IPS-11a (cell line): ENCODE measurements around the gene TCERG1L.

Source experiments
- H3K4me3 ChIP-seq: one replicate; pipeline ENCODE4 v1.5.1; 2013; ENCODE audit warnings: low read depth, low read length, control low read depth

The TCERG1L gene

DNA sequence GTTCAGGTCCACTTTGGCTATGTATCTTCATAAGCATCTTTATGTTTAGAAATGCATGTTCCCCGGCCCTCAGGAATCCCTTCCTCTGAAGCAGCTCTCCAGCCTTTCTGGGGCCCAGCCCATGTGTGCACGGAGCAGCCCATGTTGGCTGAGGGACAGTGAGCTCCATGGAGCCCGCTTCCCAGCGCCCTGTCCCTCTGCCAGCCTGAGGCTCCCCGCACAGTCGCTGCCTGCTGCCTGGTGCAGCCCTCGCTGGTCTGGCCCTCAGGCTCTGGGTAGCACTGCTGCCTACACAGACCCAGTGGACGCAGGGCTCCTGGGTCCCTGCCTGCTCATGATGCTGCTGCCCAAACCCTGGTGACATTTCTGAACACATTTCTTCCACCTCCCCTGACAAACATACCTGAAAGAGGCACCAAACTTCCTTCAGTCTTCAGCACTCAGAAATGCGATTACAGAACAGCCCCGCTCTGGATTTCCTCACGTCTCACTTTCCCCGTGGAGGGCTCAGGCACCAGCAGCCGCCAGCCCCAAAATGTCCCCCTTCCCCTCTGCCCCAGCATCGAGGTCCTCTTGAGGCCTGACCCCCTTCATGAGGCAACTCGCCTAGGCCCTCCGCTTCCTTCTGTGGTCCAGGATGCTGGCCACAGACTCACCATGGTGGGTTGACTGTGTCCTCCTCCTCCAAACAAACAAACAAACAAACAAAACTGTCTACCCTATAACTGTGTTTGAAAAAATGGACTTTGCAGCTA is 5.0 kb upstream of the TCERG1L start:
- H3K4me3 ChIP-seq: no peak overlapping the region

DNA sequence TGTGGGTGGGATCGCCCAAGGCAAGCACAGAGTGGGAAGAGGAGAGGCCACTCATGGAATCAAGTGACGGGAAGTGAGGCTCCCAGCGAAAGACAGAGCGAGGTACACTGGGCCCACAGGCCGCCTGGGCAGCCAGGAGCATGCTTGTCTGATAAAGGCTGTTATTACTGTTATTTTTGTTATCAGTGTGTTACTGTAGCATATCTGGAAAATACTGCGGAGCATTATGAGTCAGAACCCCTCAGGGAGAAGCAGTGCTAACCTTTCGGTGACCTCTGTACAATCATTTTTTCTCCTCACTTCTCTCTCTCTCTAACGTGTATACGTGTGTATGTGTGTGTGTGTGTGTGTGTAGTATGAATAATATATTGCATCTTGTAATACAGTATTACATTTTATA is 3.8 kb upstream of the TCERG1L start:
- H3K4me3 ChIP-seq: no peak overlapping the region

DNA sequence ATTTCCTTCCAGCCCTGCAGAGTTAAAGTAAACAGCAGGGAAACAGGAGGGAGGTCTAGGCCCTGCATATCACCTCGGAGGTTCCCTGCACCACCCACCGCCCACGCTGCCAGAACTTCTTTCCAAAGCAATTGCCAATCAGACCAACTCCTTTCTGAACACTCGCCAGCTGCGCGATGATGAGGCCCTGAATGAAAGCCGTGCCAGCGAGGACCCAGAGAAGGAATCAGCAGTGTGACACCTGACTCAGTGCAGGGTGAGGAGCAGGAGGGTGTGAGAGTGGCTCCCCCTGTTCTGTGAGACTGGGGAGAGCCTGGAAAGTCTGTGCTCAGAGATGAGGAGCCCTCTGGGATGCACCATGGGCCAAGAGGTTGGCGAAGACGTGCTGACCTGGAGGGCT is 3.3 kb upstream of the TCERG1L start:
- no peak overlapping the region for H3K4me3 ChIP-seq

DNA sequence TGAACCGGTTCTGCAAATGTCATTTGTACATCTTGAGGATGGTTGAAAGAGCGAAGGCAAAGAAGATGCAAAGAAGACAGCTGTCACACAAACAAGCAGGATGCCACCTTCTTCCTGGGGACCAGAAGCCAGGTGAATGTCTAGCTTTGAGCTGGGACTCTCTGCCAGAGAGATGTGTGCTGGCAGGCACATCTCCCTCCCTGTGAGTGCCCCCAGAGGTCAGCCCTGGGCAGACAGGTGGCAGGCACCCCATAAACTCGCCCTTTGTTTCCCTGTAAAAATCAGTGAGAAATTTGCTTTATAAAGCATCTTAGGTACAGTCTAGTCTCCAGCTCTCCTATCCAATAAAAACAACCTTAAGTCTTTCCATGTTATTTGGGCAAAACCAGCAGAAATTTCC is 2.6 kb upstream of the TCERG1L start:
- H3K4me3 ChIP-seq: no peak overlapping the region

DNA sequence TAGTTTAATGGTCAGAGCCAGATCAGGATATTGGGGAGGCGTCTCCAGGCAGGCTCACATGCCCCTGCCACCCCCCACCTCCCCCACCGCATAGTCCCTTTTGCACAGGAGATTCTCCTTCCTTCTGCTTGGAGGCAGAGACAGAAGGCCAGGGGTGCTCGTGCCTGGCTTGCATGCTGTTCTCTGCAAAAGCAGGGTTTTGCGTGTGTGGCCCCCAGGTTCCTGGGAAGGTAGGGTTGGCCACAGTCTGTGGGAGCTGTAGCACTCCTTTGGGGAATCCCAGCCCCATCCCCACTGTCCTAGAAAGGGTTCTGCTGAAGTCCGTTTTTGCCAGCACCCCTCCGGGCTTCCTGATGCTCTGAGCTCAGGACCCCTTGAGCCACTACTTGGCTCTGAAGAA is 1.9 kb upstream of the TCERG1L start:
- H3K4me3 ChIP-seq: no peak overlapping the region

DNA sequence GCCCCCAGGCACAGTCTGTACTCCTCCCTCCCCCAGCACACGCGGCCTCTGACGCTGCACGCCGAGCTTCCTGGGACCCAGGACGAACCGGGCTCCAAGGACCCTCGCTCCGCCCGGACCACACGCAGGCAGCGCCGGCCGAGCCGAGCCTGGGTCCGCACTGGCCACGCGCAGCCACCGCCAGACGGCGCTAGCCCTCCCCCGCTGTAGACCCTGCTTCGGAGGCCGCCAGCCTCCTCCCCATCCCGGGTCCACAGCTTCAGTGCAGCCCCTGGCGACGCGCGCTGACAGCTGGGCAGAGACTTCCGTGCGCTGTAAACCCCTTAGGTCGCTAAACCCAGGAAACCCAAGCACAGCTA is 936 bp upstream of the TCERG1L start:
- H3K4me3 ChIP-seq: peak overlapping the region; percentile 45

DNA sequence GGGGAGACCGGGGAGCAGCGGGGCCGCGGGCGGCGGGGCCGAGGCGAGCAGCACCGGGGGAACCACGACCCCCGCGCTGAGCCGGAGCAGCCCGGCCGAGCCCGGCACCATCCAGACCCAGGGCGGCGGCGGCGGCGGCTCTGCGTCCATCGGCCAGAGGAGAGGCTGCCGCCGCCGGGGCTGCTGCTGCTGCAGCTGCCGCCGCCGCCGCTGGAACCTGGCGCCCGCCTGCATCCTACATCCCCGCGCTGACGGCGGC is 190 bp downstream of the TCERG1L start:
- peak overlapping the region; percentile 41 for H3K4me3 ChIP-seq

DNA sequence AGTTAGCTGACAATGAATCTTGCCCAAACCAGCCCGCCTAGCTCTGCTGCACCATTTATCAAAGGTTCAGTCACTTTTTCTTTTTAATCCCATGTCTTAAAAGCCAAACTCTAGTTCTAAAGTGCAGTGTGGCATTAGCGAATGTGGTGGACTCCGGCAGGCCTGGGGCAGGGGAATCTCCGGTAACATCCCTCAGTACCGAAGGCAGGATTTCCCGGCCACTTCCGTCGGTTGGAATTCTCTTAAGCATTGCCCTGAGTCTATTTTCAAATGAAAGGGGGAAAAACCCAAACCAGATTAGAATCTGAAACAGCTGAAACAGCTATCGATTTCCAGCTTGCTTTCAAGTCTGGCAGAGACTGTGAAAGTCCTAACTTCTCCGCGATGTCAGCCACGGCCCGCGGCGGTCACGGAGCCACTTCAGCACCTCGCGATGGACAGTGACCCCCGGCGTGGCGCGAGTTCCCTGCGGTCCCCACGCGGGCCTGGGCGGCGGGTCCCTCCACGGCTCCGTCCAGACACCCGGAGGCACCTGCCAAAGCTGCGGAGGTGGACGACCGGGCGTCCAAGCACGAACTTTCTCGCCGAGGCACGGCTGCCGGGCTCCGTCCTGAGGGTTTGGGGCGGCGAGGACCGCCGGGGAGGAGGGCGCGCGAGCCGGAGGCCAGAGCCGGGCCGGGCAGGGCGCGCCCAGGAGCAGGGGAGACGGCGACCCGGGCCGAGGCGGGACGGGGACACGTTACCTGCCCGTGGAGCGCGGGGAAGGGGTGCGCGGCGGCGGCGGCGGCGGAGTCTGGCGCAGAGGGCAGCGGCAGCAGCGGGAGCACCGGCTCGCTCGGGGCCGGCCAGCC is 745 bp downstream of the TCERG1L start:
- H3K4me3 ChIP-seq: peak overlapping the region; percentile 41

DNA sequence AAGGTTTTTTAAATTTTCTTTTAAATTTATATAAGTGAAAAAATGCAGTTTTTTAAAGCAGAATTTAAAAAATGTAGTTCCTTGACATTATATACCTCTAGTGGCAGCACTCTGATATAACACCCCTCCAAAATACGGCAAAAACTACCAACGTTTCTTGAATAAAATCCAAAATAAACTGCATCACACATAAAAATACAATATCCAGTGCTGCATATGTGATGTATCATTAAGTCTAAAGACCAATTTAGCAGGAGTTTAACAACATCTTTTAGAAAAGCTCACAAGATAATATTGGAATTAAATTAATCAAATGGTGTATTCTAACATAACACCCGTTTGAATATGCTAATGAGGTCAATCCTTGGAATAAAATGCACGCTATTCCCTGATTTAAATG is 1.4 kb downstream of the TCERG1L start:
- H3K4me3 ChIP-seq: peak overlapping the region; percentile 41

DNA sequence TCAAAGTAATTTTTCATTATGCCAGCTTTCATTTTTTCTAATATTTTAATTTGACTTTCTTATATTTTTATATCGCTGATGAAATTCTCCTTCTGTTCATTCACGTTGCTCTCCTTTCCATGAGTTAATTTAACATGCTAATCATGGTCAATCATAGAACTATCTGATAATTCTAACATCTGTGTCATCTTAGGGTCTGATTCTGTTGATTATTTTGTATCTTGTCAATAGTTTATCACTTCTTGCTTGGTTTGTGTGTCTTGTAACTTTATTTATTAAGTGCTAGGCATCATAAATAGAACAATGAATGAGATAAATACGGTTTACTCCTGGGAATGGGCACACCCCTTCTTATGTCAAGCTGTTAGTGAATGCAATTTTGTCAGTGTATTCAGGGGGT is 11.0 kb downstream of the TCERG1L start:
- H3K4me3 ChIP-seq: no peak overlapping the region

DNA sequence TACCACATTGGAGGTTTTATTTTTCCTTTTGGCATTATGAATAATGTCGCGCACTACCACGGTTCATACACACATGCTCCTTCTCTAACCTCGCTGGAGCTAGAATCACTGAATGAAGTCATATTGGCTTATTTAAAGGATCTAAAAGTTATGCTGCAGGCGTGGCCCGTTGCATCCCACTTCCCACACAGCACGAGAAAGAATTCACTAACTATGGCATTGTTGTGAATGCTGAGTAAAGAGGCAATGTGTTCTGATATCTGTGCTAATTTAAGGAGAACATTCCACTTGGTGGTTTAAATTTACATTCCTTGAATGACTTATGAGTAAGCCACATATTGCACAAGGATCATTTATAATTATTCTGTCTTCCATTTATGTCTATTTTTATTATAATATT is 20.7 kb downstream of the TCERG1L start:
- H3K4me3 ChIP-seq: no peak overlapping the region

DNA sequence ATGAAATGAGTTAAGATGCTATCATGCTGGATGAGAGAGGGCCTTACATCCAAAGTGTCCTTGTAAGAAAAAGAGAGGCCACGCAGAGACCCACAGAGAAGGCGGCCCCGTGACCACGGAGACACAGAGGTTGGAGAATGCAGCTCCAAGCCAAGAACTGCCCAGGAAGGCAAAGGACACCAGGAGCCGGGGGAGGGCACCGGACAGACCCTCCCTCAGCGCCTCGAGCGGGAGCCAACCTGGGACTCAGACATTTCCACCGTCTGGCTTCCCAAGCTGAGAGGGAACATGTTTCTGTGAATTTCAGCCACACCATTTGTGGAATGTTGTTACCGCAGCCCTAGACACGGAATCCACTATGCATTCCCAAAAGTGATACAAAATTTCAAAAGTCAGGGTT is 22.9 kb downstream of the TCERG1L start:
- H3K4me3 ChIP-seq: no peak overlapping the region

DNA sequence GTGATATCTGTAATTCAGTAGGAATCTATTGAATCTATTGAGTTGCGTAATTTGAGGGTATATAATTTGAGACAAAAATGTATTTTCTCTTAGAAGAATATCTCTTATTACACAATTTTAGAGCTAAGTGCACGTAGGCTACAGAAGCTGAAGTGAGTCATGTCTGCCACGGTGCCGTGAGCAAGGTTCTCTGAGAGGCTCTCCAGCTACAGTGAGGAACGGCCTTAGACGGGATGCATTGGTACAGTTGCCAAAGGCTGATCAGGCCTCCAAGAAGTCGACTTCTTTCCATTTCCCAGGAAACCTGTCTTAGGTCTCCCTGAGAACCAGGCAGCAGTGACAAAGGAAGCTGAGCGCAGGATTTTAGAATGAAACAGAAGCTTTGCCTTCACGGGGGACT is 28.6 kb downstream of the TCERG1L start:
- no peak overlapping the region for H3K4me3 ChIP-seq

DNA sequence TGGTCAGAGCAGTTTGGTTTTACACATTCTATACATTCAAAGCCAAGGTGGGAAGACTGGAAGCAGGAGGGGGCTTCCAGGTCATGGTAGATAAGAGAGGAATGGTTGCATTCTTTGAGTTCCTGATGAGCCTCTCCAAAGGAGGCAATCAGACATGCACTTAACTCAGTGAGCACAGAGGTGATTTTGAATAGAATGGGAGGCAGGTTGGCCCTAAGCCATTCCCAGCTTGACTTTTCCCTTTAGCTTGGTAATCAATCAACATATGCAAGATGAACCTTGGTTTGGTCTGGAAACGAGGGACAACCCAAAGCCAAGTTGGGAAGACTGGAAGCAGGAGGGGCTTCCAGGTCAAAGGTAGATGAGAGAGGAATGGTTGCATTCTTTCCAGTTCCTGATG is 31.4 kb downstream of the TCERG1L start:
- H3K4me3 ChIP-seq: no peak overlapping the region

DNA sequence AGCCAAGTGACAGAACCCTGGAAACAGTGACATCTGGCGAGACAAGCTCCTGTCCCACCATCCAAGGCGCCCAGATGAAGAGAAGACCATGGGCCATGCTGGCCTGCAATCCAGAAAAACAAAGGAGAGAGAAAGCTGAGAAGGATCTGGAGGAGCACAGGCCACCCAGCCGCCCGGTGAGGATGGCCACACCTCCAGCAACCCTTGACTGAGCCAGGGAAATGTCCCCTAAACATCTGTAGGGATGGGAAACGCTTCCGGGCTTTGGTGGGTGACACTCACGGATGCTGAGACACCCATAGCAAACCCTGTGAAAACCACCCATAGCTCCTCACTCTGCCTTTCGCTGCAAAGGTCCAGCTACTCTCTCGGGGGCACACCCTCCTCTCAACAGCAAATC is 32.0 kb downstream of the TCERG1L start:
- no peak overlapping the region for H3K4me3 ChIP-seq

DNA sequence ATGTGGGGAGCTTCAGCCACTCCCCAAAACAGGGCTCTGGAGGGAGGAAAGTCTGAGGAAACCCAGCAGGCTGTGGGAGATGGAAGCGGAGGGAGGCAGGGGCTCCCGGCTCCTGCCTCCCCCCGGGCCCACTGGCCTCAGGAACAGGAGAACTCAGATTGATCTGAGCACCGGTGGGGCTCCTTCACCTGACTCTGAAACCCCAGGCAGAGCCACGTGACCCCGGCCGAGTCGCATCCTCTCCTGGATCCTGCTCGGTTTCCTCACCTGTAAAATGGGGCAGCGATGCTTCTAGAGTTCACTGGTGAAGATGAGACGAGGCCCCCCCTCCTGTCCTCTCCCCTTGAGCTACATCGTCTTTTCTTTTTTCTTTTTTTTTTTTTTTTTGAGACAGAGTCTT is 33.6 kb downstream of the TCERG1L start:
- no peak overlapping the region for H3K4me3 ChIP-seq

DNA sequence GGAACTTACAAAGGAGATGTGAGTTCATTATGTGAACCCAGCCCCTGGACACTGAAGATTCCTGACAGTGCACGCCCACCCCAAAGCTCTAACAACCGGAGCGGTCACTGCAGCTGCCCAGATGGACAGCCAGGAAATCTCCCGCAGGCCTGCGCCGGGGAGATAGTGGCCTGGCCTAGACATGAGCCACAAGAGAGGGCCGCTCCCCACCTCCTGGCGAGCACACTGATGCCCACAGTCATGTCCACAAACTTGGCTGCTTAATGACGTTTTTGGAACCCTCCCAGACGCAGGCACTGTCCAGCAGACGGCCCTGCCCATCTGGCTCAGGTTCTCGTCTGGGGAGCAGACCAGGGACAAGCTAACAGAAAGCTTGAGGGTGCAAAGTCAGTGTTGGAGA is 34.2 kb downstream of the TCERG1L start:
- H3K4me3 ChIP-seq: no peak overlapping the region

DNA sequence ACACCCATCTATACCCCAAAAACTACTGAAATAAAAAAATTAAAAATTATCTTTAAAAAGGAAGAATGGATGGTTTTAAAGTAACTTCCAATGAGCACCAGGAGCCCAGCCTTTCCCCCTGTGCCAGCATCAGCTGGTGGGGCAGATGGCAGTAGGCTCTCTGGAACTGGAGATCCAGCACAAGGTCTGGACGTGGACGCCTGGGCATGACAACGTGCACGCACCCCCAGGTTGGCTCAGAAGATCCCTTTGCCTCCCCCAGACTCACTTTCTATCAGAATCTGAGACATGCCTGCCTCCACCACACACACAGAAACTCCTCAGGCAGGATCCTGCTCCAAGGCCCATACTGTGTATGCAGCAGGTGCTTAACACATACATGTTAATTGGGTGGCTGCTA is 35.8 kb downstream of the TCERG1L start:
- no peak overlapping the region for H3K4me3 ChIP-seq

DNA sequence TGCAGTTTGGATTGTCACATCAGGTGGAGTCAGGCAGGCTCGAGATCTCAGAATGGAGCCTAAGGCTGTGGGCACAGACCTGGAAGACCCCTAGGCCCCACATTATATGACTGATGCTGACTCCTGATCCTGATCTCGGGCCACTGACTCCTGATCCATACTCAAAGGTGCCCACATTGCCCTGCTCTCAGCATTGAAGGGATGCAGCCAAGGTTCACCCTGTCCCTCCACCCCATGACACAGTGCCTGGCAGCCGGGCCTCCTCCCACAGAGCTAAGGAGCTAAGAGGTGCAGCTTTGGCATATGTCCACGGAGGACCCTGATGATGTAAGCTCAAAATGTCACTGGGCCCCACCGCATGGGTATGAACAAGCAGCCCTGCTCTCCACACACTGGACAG is 36.6 kb downstream of the TCERG1L start:
- H3K4me3 ChIP-seq: no peak overlapping the region

DNA sequence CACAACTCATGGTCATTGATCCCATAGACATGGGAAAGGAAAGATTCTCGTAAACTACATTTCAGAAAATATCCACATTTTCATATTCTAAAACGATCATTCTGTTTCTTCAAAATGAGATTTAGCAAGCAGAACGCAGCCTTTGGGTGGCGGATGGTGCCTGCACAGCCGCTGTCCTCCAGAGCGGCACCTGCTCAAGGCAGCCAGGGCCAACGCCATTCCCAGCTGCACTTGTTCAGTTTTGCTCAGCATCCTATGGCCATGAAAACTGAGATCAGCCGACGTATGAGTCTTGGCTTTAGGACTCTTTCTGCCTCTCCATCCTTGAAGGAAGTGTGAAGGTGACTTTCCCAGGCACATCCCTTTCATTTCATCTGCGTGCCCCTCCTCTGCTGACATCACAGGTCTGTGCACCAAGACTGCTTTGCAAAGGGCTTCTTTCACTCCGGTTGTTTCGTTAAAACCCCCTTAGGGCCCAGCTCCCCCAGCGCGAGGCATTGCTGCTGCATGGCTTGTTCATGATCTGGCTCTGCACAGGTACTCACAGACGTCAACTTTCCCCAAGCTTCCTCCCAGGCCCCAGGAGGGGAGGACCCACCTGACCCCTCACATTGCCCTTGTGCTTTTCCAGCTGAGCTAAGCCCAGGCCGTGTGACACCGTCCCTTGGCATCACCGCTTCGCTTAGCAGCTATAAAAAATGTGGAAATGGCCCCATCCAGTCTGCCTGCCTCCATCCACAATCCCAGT is 37.2 kb downstream of the TCERG1L start:
- no peak overlapping the region for H3K4me3 ChIP-seq

DNA sequence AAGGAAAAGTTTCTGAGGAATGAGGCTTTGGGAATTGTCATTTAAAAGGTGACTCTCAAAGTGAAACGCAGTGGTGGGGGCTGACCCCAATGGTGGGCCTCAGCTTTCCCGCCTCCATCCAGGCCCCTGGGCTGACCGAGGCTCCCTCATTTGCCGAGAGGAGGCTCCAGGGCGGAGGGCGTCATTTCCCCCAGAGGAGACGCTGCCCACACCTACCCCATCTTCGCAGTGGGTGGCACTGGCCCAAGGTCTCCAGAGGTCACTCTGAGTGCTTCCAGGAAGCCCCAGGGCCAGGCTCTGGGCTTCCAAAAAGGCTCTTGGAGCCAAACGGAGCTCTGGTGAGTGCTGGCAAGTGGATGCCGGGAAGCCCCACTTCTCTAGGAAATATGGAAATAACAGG is 38.0 kb downstream of the TCERG1L start:
- no peak overlapping the region for H3K4me3 ChIP-seq

DNA sequence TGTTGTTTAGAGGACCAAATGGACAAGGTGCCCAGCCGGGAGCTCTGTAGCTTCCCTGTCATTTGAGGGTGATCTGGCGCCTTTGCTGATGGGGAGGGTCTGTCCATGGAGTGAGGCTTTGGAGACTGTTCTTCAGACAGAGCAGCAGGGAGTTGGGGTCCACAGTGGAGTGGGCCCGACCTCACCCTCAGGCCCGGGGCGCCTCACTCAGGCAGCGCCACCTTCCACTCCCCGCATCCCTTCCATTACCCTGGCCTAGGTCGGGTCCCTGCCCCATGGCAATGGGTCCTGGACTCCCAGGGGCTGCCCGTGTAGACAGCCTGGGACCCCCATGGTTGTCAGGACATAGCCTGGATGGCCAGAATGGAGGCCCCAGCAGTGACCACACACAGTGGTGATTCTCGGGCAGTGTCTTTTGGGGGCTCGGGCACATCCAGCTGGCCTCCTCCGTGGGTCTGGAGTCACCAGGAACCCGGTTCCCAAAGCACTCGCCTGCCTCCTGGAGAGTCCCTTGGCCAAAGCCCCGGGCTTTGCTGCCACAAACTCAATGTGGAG is 38.5 kb downstream of the TCERG1L start:
- no peak overlapping the region for H3K4me3 ChIP-seq
